H1 (cell line): ENCODE results near the gene NR3C2.

Source experiments
- CEBPB ChIP-seq: IDR thresholded peaks from 2 replicates; pipeline ENCODE4 v1.6.1; 2012; ENCODE audit warnings: low read depth, low read length
- CTCF ChIP-seq, 3 experiments: IDR thresholded peaks; 1 replicate in 2 of 3; 2 replicates in 1 of 3; pipeline versions ENCODE4 v1.5.1 to v1.6.1; 2011; ENCODE audit warnings: low read length in 3 of 3, mild to moderate bottlenecking in 3 of 3, inconsistent platforms in 2 of 3, low read depth in 1 of 3, moderate library complexity in 1 of 3; ENCODE audit not compliant: insufficient read depth in 1 of 3; ENCODE audit errors: control extremely low read depth in 1 of 3
- EZH2 ChIP-seq: fragments of 200-600 bp; sonication (generic); IDR thresholded peaks from 2 replicates; pipeline ENCODE4 v1.7.1; 2012; ENCODE audit warnings: low read depth, mild to moderate bottlenecking, moderate library complexity, low read length, inconsistent platforms; ENCODE audit not compliant: severe bottlenecking
- GABPA ChIP-seq: IDR thresholded peaks from 2 replicates; pipeline ENCODE4 v1.6.1; 2011; ENCODE audit warnings: mild to moderate bottlenecking, low read length, moderate library complexity, borderline replicate concordance; ENCODE audit not compliant: insufficient read depth

GRCh38 chr4:148265627-148266026 is 176.6 kb downstream of the NR3C2 start:
- TF ChIP-seq GABPA (no peak), EZH2 (no peak), CTCF (IDR thresholded peaks at IDR 0.05; ENCODE audit: control extremely low read depth in 1 of 3, insufficient read depth in 1 of 3, low read depth in 1 of 3, low read length in 3 of 3) (no peak), CEBPB (no peak)
